ENCODE data around the gene AUP1. TPM values are rescaled to one million over a fixed set of nuclear protein-coding genes. Genes with fewer than 3 reads are reported as not detected.

Gene AUP1
- total RNA-seq, 1 experiment from 2014 or later = 91.5 TPM

- H3K36me3 Mint-ChIP-seq (ENCODE audit: insufficient read depth in 1 of 3, low read depth in 3 of 3) = no peaks in the 10 kb centered on the region
- Histone ChIP-seq H3K9ac (ENCODE audit: extremely low read depth, insufficient read length, low read length) (no peak overlapping the region), H4K91ac (ENCODE audit: insufficient read length, low read depth, low read length) (no peak overlapping the region), H2BK20ac (ENCODE audit: low read depth, low read length, poor library complexity, severe bottlenecking) (no peak overlapping the region), H2AFZ (ENCODE audit: low read length) (no peak overlapping the region), H2BK5ac (ENCODE audit: insufficient read length, low read length) (no peak overlapping the region), H3K23me2 (ENCODE audit: insufficient read length, low read depth, low read length, poor library complexity, severe bottlenecking) (no peaks in the 10 kb centered on the region), H3K27ac (ENCODE audit: insufficient read length, low read depth, low read length) (no peak overlapping the region), H2BK120ac (ENCODE audit: low read depth, low read length, poor library complexity, severe bottlenecking) (no peak overlapping the region), H3T11ph (ENCODE audit: low read length) (no peak overlapping the region), H3K79me2 (ENCODE audit: insufficient read depth, low read length) (no peaks in the 10 kb centered on the region), H3K27me3 (ENCODE audit: insufficient read depth, low read length) (no peaks in the 10 kb centered on the region), H3K79me1 (ENCODE audit: insufficient read depth, low read depth, low read length, poor library complexity, severe bottlenecking) (no peaks in the 10 kb centered on the region), H3K4me2 (ENCODE audit: insufficient read depth, insufficient read length, low read length) (no peak overlapping the region), H2BK15ac (ENCODE audit: low read depth, low read length) (no peak overlapping the region), H3K4ac (ENCODE audit: low read depth, low read length) (no peak overlapping the region), H2AK5ac (ENCODE audit: insufficient read length, low read length) (no peak overlapping the region), H3K4me1 (ENCODE audit: insufficient read depth, low read length) (0 out of 2 replicates have a peak, but pooled peaks cover 3% of the 10 kb centered on the region), H3K23ac (ENCODE audit: insufficient read length, low read depth, low read length) (no peak overlapping the region), H4K8ac (replicated peaks; ENCODE audit: insufficient read length, low read depth, low read length) (no peak overlapping the region), H3K14ac (ENCODE audit: insufficient read depth, low read length) (no peak overlapping the region), H4K20me1 (ENCODE audit: control insufficient read depth, insufficient read depth, insufficient read length) (no peaks in the 10 kb centered on the region), H3K56ac (ENCODE audit: insufficient read length, low read depth, low read length) (no peak overlapping the region), H3K18ac (ENCODE audit: insufficient read length, low read depth, low read length) (no peak overlapping the region), H2BK12ac (ENCODE audit: insufficient read length, low read depth, low read length) (no peak overlapping the region), H4K5ac (ENCODE audit: insufficient read length, low read depth, low read length) (no peak overlapping the region), H3K9me3 (ENCODE audit: control insufficient read depth, low read depth, low read length) (no peaks in the 10 kb centered on the region)
- H3K27ac Mint-ChIP-seq = no peak overlapping the region; a peak in 1 of 7 replicates
- WGBS (ENCODE audit: extremely low coverage, insufficient read length, low lambda C conversion rate) = no CpG with 5 or more reads among the region's 5 CpGs
- H3K27me3 Mint-ChIP-seq (ENCODE audit: low read depth) = peaks cover 22% of the 10 kb centered on the region
- H3K4me3 Mint-ChIP-seq = no peak overlapping the region
- DNase-seq = no peak
- H3K9me3 Mint-ChIP-seq = no peaks in the 10 kb centered on the region
- peaks cover 9 to 14% of the 10 kb centered on the region in 2 experiments for H3K4me1 Mint-ChIP-seq
- TF ChIP-seq CTCF (conservative IDR thresholded peaks at IDR 0.05) = no peak
These were observed 34.7 kb upstream of the AUP1 start for GRCh38 chr2:74564222-74564621.

All from H9 (cell line).